ENCODE data around the gene ANKRD44. TPM values are rescaled to one million over a fixed set of nuclear protein-coding genes. Genes with fewer than 3 reads are reported as not detected.
"Not testable (repeated sequence)": the region's sequence is repeated elsewhere in the genome, so short reads cannot be mapped to it uniquely, and the experiment has no call there.

The ANKRD44 gene
- total RNA-seq, 1 donor from 2014 or later, result 3.4 TPM

GRCh38 chr2:197011801-197012641, 298.6 kb downstream of the ANKRD44 start:
- H3K27ac ChIP-seq, result no peak overlapping the region
- Mint-ChIP-seq H3K27me3 (ENCODE audit: insufficient read depth, low read depth) (peaks cover 3% of the 10 kb centered on the region), H3K27ac (peak overlapping the region; percentile 31), H3K9me3 (no peaks in the 10 kb centered on the region), H3K36me3 (no peaks in the 10 kb centered on the region), H3K4me1 (peaks cover 39% of the 10 kb centered on the region), H3K4me3 (no peak overlapping the region)
- peak overlapping the region; percentile 81 for H2AFZ ChIP-seq (replicated peaks)
- peak; percentile 71 for DNase-seq (ENCODE audit: low spot score)
- no peaks in the 10 kb centered on the region for H3K79me2 ChIP-seq (ENCODE audit: low read depth)
- no peak overlapping the region for H3K4me3 ChIP-seq
- no peak overlapping the region for H3K9ac ChIP-seq
- H4K20me1 ChIP-seq (ENCODE audit: low read depth), result no peaks in the 10 kb centered on the region
- H3F3A ChIP-seq (ENCODE audit: low read depth), result peaks cover 7% of the 10 kb centered on the region
- no peaks in the 10 kb centered on the region for H3K27me3 ChIP-seq
- H3K9me3 ChIP-seq (ENCODE audit: low read depth), result no peaks in the 10 kb centered on the region
- peaks cover 6% of the 10 kb centered on the region for H3K4me1 ChIP-seq
- no peak overlapping the region for H3K4me2 ChIP-seq
- no peak for TF ChIP-seq EZH2phosphoT487 (IDR thresholded peaks at IDR 0.05)
- no peak for TF ChIP-seq EZH2 (IDR thresholded peaks at IDR 0.05)
- peak; percentile 97 for TF ChIP-seq CTCF (IDR thresholded peaks at IDR 0.05)
- no peaks in the 10 kb centered on the region for H3K36me3 ChIP-seq

GRCh38 chr2:197011021-197011417, 299.6 kb downstream of the ANKRD44 start:
- Mint-ChIP-seq H3K4me1 (peaks cover 43% of the 10 kb centered on the region), H3K27ac (peak overlapping the region; percentile 74)

GRCh38 chr2:197010200-197011020, 300.2 kb downstream of the ANKRD44 start:
- peaks cover 7% of the 10 kb centered on the region for H3F3A ChIP-seq (ENCODE audit: low read depth)
- H3K9ac ChIP-seq, result no peak overlapping the region
- peaks cover 6% of the 10 kb centered on the region for H3K4me1 ChIP-seq
- peak overlapping the region; percentile 56 for H3K27ac ChIP-seq
- Mint-ChIP-seq H3K27me3 (ENCODE audit: insufficient read depth, low read depth) (peaks cover 3% of the 10 kb centered on the region), H3K36me3 (no peaks in the 10 kb centered on the region), H3K4me1 (peaks cover 43% of the 10 kb centered on the region), H3K9me3 (no peaks in the 10 kb centered on the region), H3K4me3 (peak overlapping the region; percentile 9), H3K27ac (peak overlapping the region; percentile 74)
- peak overlapping the region; percentile 59 for H2AFZ ChIP-seq (replicated peaks)
- H3K27me3 ChIP-seq, result no peaks in the 10 kb centered on the region
- H3K9me3 ChIP-seq (ENCODE audit: low read depth), result no peaks in the 10 kb centered on the region
- H4K20me1 ChIP-seq (ENCODE audit: low read depth), result no peaks in the 10 kb centered on the region
- DNase-seq (ENCODE audit: low spot score), result peak; percentile 36
- no peak overlapping the region for H3K4me2 ChIP-seq
- H3K79me2 ChIP-seq (ENCODE audit: low read depth), result no peaks in the 10 kb centered on the region
- H3K4me3 ChIP-seq, result no peak overlapping the region
- H3K36me3 ChIP-seq, result no peaks in the 10 kb centered on the region
- TF ChIP-seq CTCF (IDR thresholded peaks at IDR 0.05), result no peak

More at GRCh38 chr2:197011021-197011417, 299.6 kb downstream of the ANKRD44 start:
- Histone ChIP-seq H3F3A (ENCODE audit: low read depth) (peaks cover 7% of the 10 kb centered on the region), H3K79me2 (ENCODE audit: low read depth) (no peaks in the 10 kb centered on the region), H3K4me1 (peaks cover 6% of the 10 kb centered on the region), H3K36me3 (no peaks in the 10 kb centered on the region), H3K4me2 (no peak overlapping the region), H3K27ac (no peak overlapping the region), H3K27me3 (no peaks in the 10 kb centered on the region), H4K20me1 (ENCODE audit: low read depth) (no peaks in the 10 kb centered on the region), H3K9ac (no peak overlapping the region), H2AFZ (replicated peaks) (no peak overlapping the region), H3K4me3 (no peak overlapping the region), H3K9me3 (ENCODE audit: low read depth) (no peaks in the 10 kb centered on the region)
- TF ChIP-seq EZH2 (IDR thresholded peaks at IDR 0.05), result no peak
- no peak for TF ChIP-seq EZH2phosphoT487 (IDR thresholded peaks at IDR 0.05)
- TF ChIP-seq CTCF (IDR thresholded peaks at IDR 0.05), result no peak
- H3K9me3 Mint-ChIP-seq, result no peaks in the 10 kb centered on the region
- peak overlapping the region; percentile 9 for H3K4me3 Mint-ChIP-seq
- peaks cover 3% of the 10 kb centered on the region for H3K27me3 Mint-ChIP-seq (ENCODE audit: insufficient read depth, low read depth)
- no peaks in the 10 kb centered on the region for H3K36me3 Mint-ChIP-seq
- no peak for DNase-seq (ENCODE audit: low spot score)

- H3K4me1 ChIP-seq; H3K79me2 ChIP-seq (ENCODE audit: low read depth); DNase-seq (ENCODE audit: low spot score); H3K9ac ChIP-seq; H3K27me3 ChIP-seq; H3K4me2 ChIP-seq; H3K9me3 ChIP-seq (ENCODE audit: low read depth); H3K36me3 Mint-ChIP-seq; H3K27ac ChIP-seq; H3K4me3 ChIP-seq; H3K36me3 ChIP-seq; H3K27me3 Mint-ChIP-seq (ENCODE audit: insufficient read depth, low read depth); H4K20me1 ChIP-seq (ENCODE audit: low read depth); H3K9me3 Mint-ChIP-seq; H3K4me3 Mint-ChIP-seq; H2AFZ ChIP-seq (replicated peaks); H3F3A ChIP-seq (ENCODE audit: low read depth): not testable (repeated sequence)
- Mint-ChIP-seq H3K4me1 (peaks cover 43% of the 10 kb centered on the region), H3K27ac (peak overlapping the region; percentile 40)
Measured at GRCh38 chr2:197008741-197009341, 301.7 kb downstream of the ANKRD44 start.
